Breast epithelium (tissue), 3 donors: Measurements from ENCODE around the gene CACNA1B.

Source experiments
- CTCF ChIP-seq, 3 donors: fragments of 450-650 bp; IDR thresholded peaks; one replicate each; pipeline ENCODE4 v1.5.1; 2016 to 2017; ENCODE audit warnings: antibody characterized with exemption in 3 of 3, mild to moderate bottlenecking in 3 of 3, moderate library complexity in 3 of 3
- POLR2A ChIP-seq: fragments of 450-650 bp; IDR thresholded peaks from one replicate; pipeline ENCODE4 v1.6.1; 2016; ENCODE audit warnings: antibody characterized with exemption, mild to moderate bottlenecking, moderate library complexity
- POLR2AphosphoS5 ChIP-seq, 3 donors: sonication (generic); formaldehyde crosslinking; IDR thresholded peaks; one replicate each; pipeline ENCODE4 v1.6.1; 2017; ENCODE audit warnings: antibody characterized with exemption in 3 of 3

- no peak for TF ChIP-seq CTCF (IDR thresholded peaks at IDR 0.05)
- TF ChIP-seq POLR2AphosphoS5 (IDR thresholded peaks at IDR 0.05), result no peak
- TF ChIP-seq POLR2A, result no peak
Measured at GRCh38 chr9:138115506-138115905, 237.9 kb downstream of the CACNA1B start.
